Vagina (tissue), 2 donors: Measurements from ENCODE around the gene OAT.

Experiments
- POLR2A ChIP-seq, 2 donors: fragments of 450-650 bp; IDR thresholded peaks; one replicate each; pipeline ENCODE4 v1.6.1; 2017; ENCODE audit warnings: antibody characterized with exemption in 2 of 2, mild to moderate bottlenecking in 2 of 2, moderate library complexity in 2 of 2
- TF ChIP-seq, protein P1 (sequence below), 3 experiments: fragments of 450-650 bp in 2 of 3; fragments of 200-600 bp in 1 of 3; sonication (generic) in 1 of 3; IDR thresholded peaks; one replicate each; pipeline ENCODE4 v1.5.1; 2017 to 2019; ENCODE audit warnings: antibody characterized with exemption in 3 of 3, mild to moderate bottlenecking in 2 of 3, moderate library complexity in 2 of 3

DNA sequence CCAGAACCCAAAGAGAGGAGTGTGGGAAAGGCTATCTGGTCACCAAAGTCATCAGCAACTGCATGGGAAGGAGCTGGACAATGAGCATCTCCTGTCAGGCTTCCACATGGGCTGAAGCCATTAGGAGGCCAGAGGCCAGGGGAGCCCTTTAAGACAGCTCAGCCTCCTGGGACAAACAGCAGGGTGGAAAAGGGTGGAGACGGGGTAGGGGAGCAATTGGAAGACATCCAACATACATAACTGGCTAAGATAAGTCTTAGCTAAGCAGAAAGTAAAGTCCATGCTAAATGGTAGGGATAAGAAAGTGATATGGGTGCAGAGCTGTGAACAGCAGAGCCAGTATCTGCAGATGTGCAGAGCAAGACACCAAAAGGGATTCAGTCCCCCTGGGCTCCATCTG is 1.5 kb upstream of the OAT start:
- TF ChIP-seq, protein P1, sequence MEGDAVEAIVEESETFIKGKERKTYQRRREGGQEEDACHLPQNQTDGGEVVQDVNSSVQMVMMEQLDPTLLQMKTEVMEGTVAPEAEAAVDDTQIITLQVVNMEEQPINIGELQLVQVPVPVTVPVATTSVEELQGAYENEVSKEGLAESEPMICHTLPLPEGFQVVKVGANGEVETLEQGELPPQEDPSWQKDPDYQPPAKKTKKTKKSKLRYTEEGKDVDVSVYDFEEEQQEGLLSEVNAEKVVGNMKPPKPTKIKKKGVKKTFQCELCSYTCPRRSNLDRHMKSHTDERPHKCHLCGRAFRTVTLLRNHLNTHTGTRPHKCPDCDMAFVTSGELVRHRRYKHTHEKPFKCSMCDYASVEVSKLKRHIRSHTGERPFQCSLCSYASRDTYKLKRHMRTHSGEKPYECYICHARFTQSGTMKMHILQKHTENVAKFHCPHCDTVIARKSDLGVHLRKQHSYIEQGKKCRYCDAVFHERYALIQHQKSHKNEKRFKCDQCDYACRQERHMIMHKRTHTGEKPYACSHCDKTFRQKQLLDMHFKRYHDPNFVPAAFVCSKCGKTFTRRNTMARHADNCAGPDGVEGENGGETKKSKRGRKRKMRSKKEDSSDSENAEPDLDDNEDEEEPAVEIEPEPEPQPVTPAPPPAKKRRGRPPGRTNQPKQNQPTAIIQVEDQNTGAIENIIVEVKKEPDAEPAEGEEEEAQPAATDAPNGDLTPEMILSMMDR (IDR thresholded peaks at IDR 0.05), result no peak
- no peak for TF ChIP-seq POLR2A (IDR thresholded peaks at IDR 0.05)
